H9 (cell line): ENCODE results near the gene ACOXL. TPM values are rescaled to one million over a fixed set of nuclear protein-coding genes. Genes with fewer than 3 reads are reported as not detected.

Source experiments
- DNase-seq: peaks from one replicate; pipeline ENCODE4 v3.0.0-alpha.2; 2017
- H2AFZ ChIP-seq: one replicate; pipeline ENCODE4 v1.6.1; 2013; ENCODE audit warnings: mild to moderate bottlenecking, low read length, control low read depth, moderate library complexity
- H2AK5ac ChIP-seq: 2 replicates; pipeline ENCODE4 v1.6.1; 2013; ENCODE audit warnings: low read length, control low read depth, mixed read lengths; ENCODE audit not compliant: insufficient read length
- H2BK120ac ChIP-seq: one replicate; pipeline ENCODE4 v1.6.1; 2013; ENCODE audit warnings: low read depth, mild to moderate bottlenecking, low read length, control low read depth, inconsistent platforms; ENCODE audit not compliant: poor library complexity, severe bottlenecking
- H2BK12ac ChIP-seq: 2 replicates; pipeline ENCODE4 v1.6.1; 2013; ENCODE audit warnings: low read length, control low read depth, mixed read lengths, low read depth; ENCODE audit not compliant: insufficient read length
- H2BK15ac ChIP-seq: 2 replicates; pipeline ENCODE4 v1.6.1; 2013; ENCODE audit warnings: low read depth, low read length, control low read depth
- H2BK20ac ChIP-seq: one replicate; pipeline ENCODE4 v1.6.1; 2013; ENCODE audit warnings: low read depth, mild to moderate bottlenecking, low read length, control low read depth, inconsistent platforms; ENCODE audit not compliant: poor library complexity, severe bottlenecking
- H2BK5ac ChIP-seq: 2 replicates; pipeline ENCODE4 v1.6.1; 2013; ENCODE audit warnings: low read length, control low read depth, mixed read lengths; ENCODE audit not compliant: insufficient read length
- H3K14ac ChIP-seq: 2 replicates; pipeline ENCODE4 v1.6.1; 2013; ENCODE audit warnings: low read length, control low read depth; ENCODE audit not compliant: insufficient read depth
- H3K18ac ChIP-seq: 2 replicates; pipeline ENCODE4 v1.6.1; 2013; ENCODE audit warnings: low read depth, mild to moderate bottlenecking, mixed read lengths, low read length, control low read depth; ENCODE audit not compliant: insufficient read length
- H3K23ac ChIP-seq: 2 replicates; pipeline ENCODE4 v1.6.1; 2013; ENCODE audit warnings: low read length, control low read depth, mixed read lengths, low read depth; ENCODE audit not compliant: insufficient read length
- H3K23me2 ChIP-seq: 2 replicates; pipeline ENCODE4 v1.6.1; 2013; ENCODE audit warnings: low read depth, mild to moderate bottlenecking, mixed read lengths, low read length, control low read depth; ENCODE audit not compliant: insufficient read length, poor library complexity, severe bottlenecking
- H3K27ac ChIP-seq: 2 replicates; pipeline ENCODE4 v1.5.1; 2013; ENCODE audit warnings: low read length, control low read depth, mixed read lengths, low read depth; ENCODE audit not compliant: insufficient read length
- H3K27me3 ChIP-seq: 2 replicates; pipeline ENCODE4 v1.6.1; 2013; ENCODE audit warnings: low read length, control low read depth, inconsistent platforms; ENCODE audit not compliant: insufficient read depth
- H3K4ac ChIP-seq: 2 replicates; pipeline ENCODE4 v1.6.1; 2013; ENCODE audit warnings: low read depth, mild to moderate bottlenecking, control low read depth, inconsistent platforms, low read length, moderate library complexity
- H3K4me1 ChIP-seq: 2 replicates; pipeline ENCODE4 v1.6.1; 2013; ENCODE audit warnings: low read length, control low read depth, inconsistent platforms; ENCODE audit not compliant: insufficient read depth
- H3K4me2 ChIP-seq: 2 replicates; pipeline ENCODE4 v1.6.1; 2013; ENCODE audit warnings: low read length, control low read depth, mixed read lengths; ENCODE audit not compliant: insufficient read length, insufficient read depth
- H3K56ac ChIP-seq: 2 replicates; pipeline ENCODE4 v1.6.1; 2013; ENCODE audit warnings: low read depth, mild to moderate bottlenecking, mixed read lengths, low read length, control low read depth; ENCODE audit not compliant: insufficient read length
- H3K79me1 ChIP-seq: 2 replicates; pipeline ENCODE4 v1.6.1; 2013; ENCODE audit warnings: low read depth, mild to moderate bottlenecking, moderate library complexity, low read length, control low read depth, inconsistent platforms; ENCODE audit not compliant: insufficient read depth, poor library complexity, severe bottlenecking
- H3K79me2 ChIP-seq: 2 replicates; pipeline ENCODE4 v1.6.1; 2013; ENCODE audit warnings: low read length, control low read depth, inconsistent platforms; ENCODE audit not compliant: insufficient read depth
- H3K9ac ChIP-seq: 2 replicates; pipeline ENCODE4 v1.6.1; 2013; ENCODE audit warnings: low read length, control low read depth, mixed read lengths; ENCODE audit not compliant: insufficient read length; ENCODE audit errors: extremely low read depth
- H3K9me3 ChIP-seq: one replicate; pipeline ENCODE4 v1.6.1; 2013; ENCODE audit warnings: low read depth, low read length, inconsistent platforms; ENCODE audit not compliant: control insufficient read depth
- H3T11ph ChIP-seq: one replicate; pipeline ENCODE4 v1.6.1; 2013; ENCODE audit warnings: mild to moderate bottlenecking, low read length, control low read depth, inconsistent platforms
- H4K20me1 ChIP-seq: one replicate; pipeline ENCODE4 v1.6.1; 2013; ENCODE audit not compliant: control insufficient read depth, insufficient read length, insufficient read depth
- H4K5ac ChIP-seq: 2 replicates; pipeline ENCODE4 v1.6.1; 2013; ENCODE audit warnings: low read depth, mild to moderate bottlenecking, mixed read lengths, low read length, control low read depth; ENCODE audit not compliant: insufficient read length
- H4K8ac ChIP-seq: replicated peaks from 2 replicates; pipeline ENCODE4 v1.6.1; 2013; ENCODE audit warnings: low read length, control low read depth, mixed read lengths, low read depth; ENCODE audit not compliant: insufficient read length
- H4K91ac ChIP-seq: 2 replicates; pipeline ENCODE4 v1.6.1; 2013; ENCODE audit warnings: low read depth, mild to moderate bottlenecking, moderate library complexity, mixed read lengths, low read length, control low read depth; ENCODE audit not compliant: insufficient read length
- H3K27ac Mint-ChIP-seq, 3 experiments: 2 replicates in 2 of 3; 3 replicates in 1 of 3; pipeline ENCODE4 v1.8.0; 2020 to 2021; ENCODE audit warnings: mixed read lengths in 3 of 3, mild to moderate bottlenecking in 1 of 3, moderate library complexity in 1 of 3
- H3K27me3 Mint-ChIP-seq: 2 replicates; pipeline ENCODE4 v1.8.0; 2021; ENCODE audit warnings: low read depth, mild to moderate bottlenecking, moderate library complexity, mixed read lengths
- H3K36me3 Mint-ChIP-seq, 3 experiments: 2 replicates in 2 of 3; 3 replicates in 1 of 3; pipeline ENCODE4 v1.8.0; 2020 to 2021; ENCODE audit warnings: low read depth in 3 of 3, mixed read lengths in 3 of 3; ENCODE audit not compliant: insufficient read depth in 1 of 3
- H3K4me1 Mint-ChIP-seq, 2 experiments: 2 replicates each; pipeline ENCODE4 v1.8.0; 2020; ENCODE audit warnings: mixed read lengths in 2 of 2
- H3K4me3 Mint-ChIP-seq, 2 experiments: 2 replicates in 1 of 2; 3 replicates in 1 of 2; pipeline ENCODE4 v1.8.0; 2020 to 2021; ENCODE audit warnings: mild to moderate bottlenecking in 2 of 2, mixed read lengths in 2 of 2, moderate library complexity in 1 of 2
- H3K9me3 Mint-ChIP-seq, 2 experiments: 2 replicates in 1 of 2; 3 replicates in 1 of 2; pipeline ENCODE4 v1.8.0; 2020; ENCODE audit warnings: mild to moderate bottlenecking in 2 of 2, mixed read lengths in 2 of 2, moderate library complexity in 1 of 2
- WGBS: extraction: QIAGEN DNeasy Blood & Tissue Kit; methylation state at CpG from one replicate; pipeline ENCODE4 v1.1.7; 2013; ENCODE audit warnings: missing lambda C conversion rate, low lambda C conversion rate, mixed read lengths; ENCODE audit not compliant: insufficient read length; ENCODE audit errors: extremely low coverage; 5-methylcytosine and 5-hydroxymethylcytosine counted together
- total RNA-seq: library from RNA; stranded (reverse); gene quantifications from 2 replicates; pipeline ENCODE4 v1.2.1, GENCODE V29; 2021
- TF ChIP-seq, protein P1 (sequence below): fragments of 200-600 bp; sonication (generic); conservative IDR thresholded peaks from 3 replicates; pipeline ENCODE4 v1.8.0; 2021; ENCODE audit warnings: antibody characterized with exemption, mild to moderate bottlenecking

ACOXL gene
- total RNA-seq, 1 experiment from 2014 or later: 37.6 TPM

DNA sequence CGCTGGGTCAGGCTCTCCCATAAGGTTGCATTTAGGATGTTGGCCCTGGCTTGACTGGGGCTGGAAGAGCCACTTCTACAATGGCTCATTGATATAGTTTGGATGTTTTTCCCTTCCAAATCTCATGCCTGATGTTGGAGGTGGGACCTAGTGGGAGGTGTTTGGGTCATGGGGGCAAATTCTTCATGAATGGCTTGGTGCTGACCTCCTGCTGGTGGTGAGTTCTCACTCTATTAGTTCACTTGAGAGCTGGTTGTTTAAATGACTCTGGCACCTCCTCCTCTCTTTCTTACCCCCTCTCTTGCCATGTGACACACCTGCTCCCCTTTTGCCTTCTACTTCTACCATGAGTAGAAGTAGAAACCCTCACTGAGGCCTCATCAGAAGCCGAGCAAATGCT lies 20.5 kb downstream of the ACOXL start:
- WGBS: no CpG with 5 or more reads among the region's 2 CpGs
- H3K4me2 ChIP-seq: no peak overlapping the region

More for the DNA sequence above, 20.5 kb downstream of the ACOXL start:
- H3K9ac ChIP-seq: no peak overlapping the region
- H3K27ac ChIP-seq: no peak overlapping the region
- DNase-seq: no peak
- H2BK20ac ChIP-seq: no peak overlapping the region
- H3K27me3 ChIP-seq: no peaks in the 10 kb centered on the region
- H3K79me1 ChIP-seq: no peaks in the 10 kb centered on the region
- Mint-ChIP-seq H3K27me3 (no peaks in the 10 kb centered on the region), H3K36me3 (peaks cover 6 to 22% (median 6%) of the 10 kb centered on the region in 3 experiments; a peak in 5 of 7 replicates), H3K9me3 (peaks cover 7 to 13% of the 10 kb centered on the region in 2 experiments; a peak in 4 of 5 replicates), H3K27ac (peak overlapping the region; percentile 45 to 76 (median 45); a peak in 5 of 7 replicates), H3K4me1 (peaks cover 35 to 40% of the 10 kb centered on the region in 2 experiments), H3K4me3 (no peak overlapping the region; a peak in 1 of 5 replicates)
- H3T11ph ChIP-seq: no peak overlapping the region
- H3K23me2 ChIP-seq: no peaks in the 10 kb centered on the region
- H2BK12ac ChIP-seq: no peak overlapping the region
- no peak overlapping the region for H2BK120ac ChIP-seq
- no peak overlapping the region for H3K4ac ChIP-seq
- no peak overlapping the region for H2AFZ ChIP-seq
- no peak overlapping the region for H2BK15ac ChIP-seq
- H3K56ac ChIP-seq: no peak overlapping the region
- no peak overlapping the region for H2AK5ac ChIP-seq
- no peak overlapping the region for H4K91ac ChIP-seq
- no peak overlapping the region for H4K5ac ChIP-seq
- no peak overlapping the region for H3K18ac ChIP-seq
- H2BK5ac ChIP-seq: no peak overlapping the region
- no peak overlapping the region for H4K8ac ChIP-seq
- no peak overlapping the region for H3K23ac ChIP-seq
- H3K14ac ChIP-seq: no peak overlapping the region
- no peaks in the 10 kb centered on the region for H3K9me3 ChIP-seq
- H4K20me1 ChIP-seq: no peaks in the 10 kb centered on the region
- TF ChIP-seq, protein P1, sequence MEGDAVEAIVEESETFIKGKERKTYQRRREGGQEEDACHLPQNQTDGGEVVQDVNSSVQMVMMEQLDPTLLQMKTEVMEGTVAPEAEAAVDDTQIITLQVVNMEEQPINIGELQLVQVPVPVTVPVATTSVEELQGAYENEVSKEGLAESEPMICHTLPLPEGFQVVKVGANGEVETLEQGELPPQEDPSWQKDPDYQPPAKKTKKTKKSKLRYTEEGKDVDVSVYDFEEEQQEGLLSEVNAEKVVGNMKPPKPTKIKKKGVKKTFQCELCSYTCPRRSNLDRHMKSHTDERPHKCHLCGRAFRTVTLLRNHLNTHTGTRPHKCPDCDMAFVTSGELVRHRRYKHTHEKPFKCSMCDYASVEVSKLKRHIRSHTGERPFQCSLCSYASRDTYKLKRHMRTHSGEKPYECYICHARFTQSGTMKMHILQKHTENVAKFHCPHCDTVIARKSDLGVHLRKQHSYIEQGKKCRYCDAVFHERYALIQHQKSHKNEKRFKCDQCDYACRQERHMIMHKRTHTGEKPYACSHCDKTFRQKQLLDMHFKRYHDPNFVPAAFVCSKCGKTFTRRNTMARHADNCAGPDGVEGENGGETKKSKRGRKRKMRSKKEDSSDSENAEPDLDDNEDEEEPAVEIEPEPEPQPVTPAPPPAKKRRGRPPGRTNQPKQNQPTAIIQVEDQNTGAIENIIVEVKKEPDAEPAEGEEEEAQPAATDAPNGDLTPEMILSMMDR: no peak
- peaks cover 16% of the 10 kb centered on the region; the same call in 1 of the 2 replicates for H3K4me1 ChIP-seq
- H3K79me2 ChIP-seq: peaks cover 6% of the 10 kb centered on the region; the same call in 1 of the 2 replicates
